GM12874 (cell line): ENCODE data around the gene ZNF385B.

Experiments used
- CTCF ChIP-seq: IDR thresholded peaks from 2 replicates; pipeline ENCODE4 v1.5.1; 2011; ENCODE audit warnings: low read depth, mild to moderate bottlenecking, control low read depth, low read length, moderate library complexity; ENCODE audit not compliant: insufficient read depth

Gene ZNF385B

GRCh38 chr2:179470992-179471391 lies 390.4 kb downstream of the ZNF385B start:
- no peak for TF ChIP-seq CTCF

GRCh38 chr2:179470089-179470488 lies 391.3 kb downstream of the ZNF385B start:
- no peak for TF ChIP-seq CTCF

GRCh38 chr2:179467960-179468359 lies 393.5 kb downstream of the ZNF385B start:
- no peak for TF ChIP-seq CTCF

GRCh38 chr2:179467111-179467510 lies 394.3 kb downstream of the ZNF385B start:
- no peak for TF ChIP-seq CTCF

GRCh38 chr2:179461420-179461819 lies 400.0 kb downstream of the ZNF385B start:
- TF ChIP-seq CTCF: no peak

- TF ChIP-seq CTCF: no peak
Observed at GRCh38 chr2:179460181-179460929, 401.1 kb downstream of the ZNF385B start.

- TF ChIP-seq CTCF: no peak
Observed at GRCh38 chr2:179455824-179456223, 405.6 kb downstream of the ZNF385B start.
